ENCODE data around the gene SF3A2. TPM values are rescaled to one million over a fixed set of nuclear protein-coding genes. Genes with fewer than 3 reads are reported as not detected.

SF3A2 gene
- total and polyA plus RNA-seq, 2 donors (not counting 3 experiments of a cell fraction or from before 2014, with no cell fraction given) = 21.5 to 164 TPM

GRCh38 chr19:2202366-2202765 lies 34.3 kb upstream of the SF3A2 start:
- Histone ChIP-seq H2AFZ (ENCODE audit: low read depth, low read length) (no peak overlapping the region), H3K27me3 (ENCODE audit: control insufficient read depth in 2 of 2, insufficient read depth in 2 of 2, low read length in 2 of 2) (no peaks in the 10 kb centered on the region), H3K4me2 (ENCODE audit: insufficient read depth, low read length) (no peak overlapping the region), H3K27ac (ENCODE audit: insufficient read depth, low read depth, low read length) (no peak overlapping the region), H3K79me2 (ENCODE audit: control insufficient read depth, insufficient read depth, low read length) (peaks cover 20% of the 10 kb centered on the region), H3K9me3 (replicated peaks; ENCODE audit: control insufficient read depth, insufficient read depth, low read length) (no peaks in the 10 kb centered on the region), H3K9ac (replicated peaks; ENCODE audit: extremely low read depth, insufficient read depth, low read length) (no peak overlapping the region), H3K9me1 (replicated peaks; ENCODE audit: control insufficient read depth, extremely low read depth, insufficient read depth, low read length) (no peaks in the 10 kb centered on the region), H4K20me1 (replicated peaks; ENCODE audit: control insufficient read depth, extremely low read depth, insufficient read depth, low read length) (no peaks in the 10 kb centered on the region), H3K36me3 (ENCODE audit: control insufficient read depth in 2 of 2, extremely low read depth in 1 of 2, insufficient read depth in 2 of 2, low read length in 2 of 2) (peaks cover 2 to 25% of the 10 kb centered on the region in 2 experiments), H3K4me3 (replicated peaks in 1 of 3; ENCODE audit: insufficient read depth in 1 of 3, low read depth in 1 of 3, low read length in 3 of 3) (no peak overlapping the region), H3K4me1 (ENCODE audit: control insufficient read depth, extremely low read depth, insufficient read depth, low read length) (no peaks in the 10 kb centered on the region)
- dilution Hi-C loops (cut with MboI; ENCODE audit: extremely low pct_ligation_motif_present, low sequenced_read_pairs) (no loop called here), intact Hi-C loops (cut with micrococcal nuclease) (no loop called here)
- BruUV-seq (replicated peaks) = no TSS peak
- ChIA-PET CTCF (interaction anchor here (0.8 kb wide), 1 partner anchor 46 kb away, joined by 4 read pairs; no protein-coding TSS in a partner anchor), POLR2A (no interaction called here)
- FAIRE-seq (no peak), DNase-seq (ENCODE audit: low read depth, low spot score) (no peak)
- TF ChIP-seq FOS (IDR thresholded peaks at IDR 0.05; ENCODE audit: borderline replicate concordance, insufficient read depth, low read length) (no peak), MYC (IDR thresholded peaks at IDR 0.05; ENCODE audit: low read depth, low read length) (no peak), EZH2 (IDR thresholded peaks at IDR 0.05; ENCODE audit: borderline replicate concordance, low read depth, low read length, severe bottlenecking) (no peak), GATA2 (IDR thresholded peaks at IDR 0.05; ENCODE audit: insufficient read depth, insufficient read length, low read depth, low read length) (no peak), MAX (IDR thresholded peaks at IDR 0.05; ENCODE audit: insufficient read depth, insufficient read length) (no peak), POLR2AphosphoS5 (IDR thresholded peaks at IDR 0.05; ENCODE audit: insufficient read depth, low read depth, low read length) (no peak), POLR2A (IDR thresholded peaks at IDR 0.05; ENCODE audit: low read depth, low read length) (no peak), JUN (IDR thresholded peaks at IDR 0.05; ENCODE audit: borderline replicate concordance, insufficient read depth, insufficient read length, low read depth) (no peak), CTCF (IDR thresholded peaks at IDR 0.05; ENCODE audit: extremely low read depth in 1 of 2, insufficient read depth in 1 of 2, low read depth in 1 of 2, low read length in 2 of 2) (no peak)

All from endothelial cell of umbilical vein (primary cell).